Erythroblast (primary cell): Measurements from ENCODE around the gene INS.

Experiments used
- GATA1 ChIP-seq: IDR thresholded peaks from 2 replicates; pipeline ENCODE4 v1.6.1; 2011; ENCODE audit warnings: low read depth, mild to moderate bottlenecking, control low read depth, low read length, moderate library complexity
- POLR2A ChIP-seq: IDR thresholded peaks from 2 replicates; pipeline ENCODE4 v1.6.1; 2011; ENCODE audit warnings: mild to moderate bottlenecking, low read length

GRCh38 chr11:2148595-2148994 lies 12.4 kb downstream of the INS start:
- TF ChIP-seq POLR2A, result no peak
- TF ChIP-seq GATA1, result no peak
